Endometrial microvascular endothelial cells (primary cell): ENCODE data around the gene SNURF. TPM values are rescaled to one million over a fixed set of nuclear protein-coding genes. Genes with fewer than 3 reads are reported as not detected.
"Not testable (repeated sequence)": the region's sequence is repeated elsewhere in the genome, so short reads cannot be mapped to it uniquely, and the experiment has no call there.

Source experiments
- in situ Hi-C: cut with HindIII; loops from 2 replicates; pipeline ENCODE4 v1.10.0; 2017; ENCODE audit warnings: low sequenced_read_pairs, low pct_unique_long_range_greater_than_20kb; ENCODE audit errors: inconsistent ontology term
- total RNA-seq: library from RNA; depleted of rRNA; stranded (reverse); fragments of >200 nt; gene quantifications from one replicate; pipeline ENCODE4 v1.2.3, GENCODE V29; 2015; ENCODE audit errors: inconsistent ontology term

Gene SNURF, protein sequence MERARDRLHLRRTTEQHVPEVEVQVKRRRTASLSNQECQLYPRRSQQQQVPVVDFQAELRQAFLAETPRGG
- total RNA-seq: 4.8 TPM

DNA sequence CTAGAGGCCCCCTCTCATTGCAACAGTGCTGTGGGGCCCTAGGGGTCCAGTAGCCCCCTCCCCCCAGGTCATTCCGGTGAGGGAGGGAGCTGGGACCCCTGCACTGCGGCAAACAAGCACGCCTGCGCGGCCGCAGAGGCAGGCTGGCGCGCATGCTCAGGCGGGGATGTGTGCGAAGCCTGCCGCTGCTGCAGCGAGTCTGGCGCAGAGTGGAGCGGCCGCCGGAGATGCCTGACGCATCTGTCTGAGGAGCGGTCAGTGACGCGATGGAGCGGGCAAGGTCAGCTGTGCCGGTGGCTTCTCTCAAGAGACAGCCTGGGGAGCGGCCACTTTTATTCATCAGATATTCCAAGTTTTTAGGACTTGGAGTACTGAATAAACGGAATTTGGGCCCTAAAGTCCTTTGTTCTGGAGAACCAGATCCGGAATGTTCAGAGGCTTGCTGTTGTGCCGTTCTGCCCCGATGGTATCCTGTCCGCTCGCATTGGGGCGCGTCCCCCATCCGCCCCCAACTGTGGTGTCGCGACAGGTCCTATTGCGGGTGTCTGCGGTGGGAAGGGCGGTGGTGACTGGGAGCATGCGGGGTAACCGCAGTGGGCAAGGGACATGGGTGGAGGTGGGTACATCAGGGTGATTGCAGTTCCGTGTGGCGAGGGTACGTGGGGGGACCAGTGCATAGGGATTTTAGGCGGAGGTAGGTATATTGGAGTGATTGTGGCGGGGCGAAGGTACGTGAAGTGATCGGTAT is at the start of gene SNURF, which contains the start of gene SNRPN:
Gene SNURF (plus strand): TSS at position 205 of the 748 bp plus-strand sequence. CDS start 62 bp downstream, at position 267.
Gene SNRPN (plus strand): TSS at position 205 of the 748 bp plus-strand sequence. CDS start 19,467 bp downstream, outside the sequence.
- in situ Hi-C loops: no loop called here

DNA sequence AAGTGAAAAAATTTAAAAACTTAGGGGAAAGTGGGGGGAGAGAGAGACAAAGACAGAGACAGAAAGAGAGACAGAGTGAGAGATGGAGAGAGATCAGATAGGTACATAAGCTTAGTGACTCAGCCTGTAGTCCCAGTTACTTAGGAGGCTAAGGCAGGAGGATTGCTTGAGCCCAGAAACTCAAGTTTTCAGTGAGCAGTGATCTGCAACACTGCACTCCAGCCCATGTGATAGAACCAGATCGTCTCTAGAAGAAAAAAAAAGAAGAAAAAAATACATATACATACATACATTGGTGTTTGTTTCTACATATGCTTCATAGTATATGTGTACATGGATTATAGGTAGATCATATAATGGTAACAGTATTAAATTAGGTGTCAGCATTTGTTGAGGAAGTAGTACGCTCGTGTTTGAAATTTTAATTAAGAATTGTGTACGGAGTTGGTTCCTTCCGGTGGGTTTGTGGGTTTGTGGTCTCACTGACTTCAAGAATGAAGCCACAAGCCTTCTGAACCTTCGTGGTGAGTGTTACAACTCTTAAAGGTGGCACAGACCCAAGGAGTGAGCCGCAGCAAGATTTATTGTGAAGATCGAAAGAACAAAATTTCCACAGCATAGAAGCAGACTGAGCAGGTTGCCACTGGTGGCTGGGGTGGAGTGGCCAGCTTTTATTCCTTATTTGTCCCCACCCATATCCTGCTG is 38.3 kb upstream of the SNURF start:
- in situ Hi-C loops: no loop called here

DNA sequence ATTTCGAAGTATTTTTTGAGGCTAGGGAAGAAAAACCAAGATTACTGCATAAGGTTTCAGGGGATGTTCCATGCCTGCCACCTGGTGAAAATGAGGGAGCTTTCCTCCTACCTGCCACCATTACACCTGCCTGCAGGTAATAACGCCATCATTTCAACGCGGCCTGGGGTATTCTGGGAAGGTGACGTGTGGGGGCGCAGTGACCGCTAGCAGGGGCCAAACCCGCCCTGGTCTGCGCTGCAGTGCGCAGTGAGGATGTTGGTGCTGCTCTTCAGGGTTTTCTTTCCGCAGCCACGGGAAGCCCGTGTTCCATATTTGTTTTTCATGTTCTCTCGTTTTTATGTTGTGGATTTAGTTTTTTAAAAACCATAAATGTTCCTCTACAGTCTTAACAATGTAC is 37.4 kb upstream of the SNURF start:
- in situ Hi-C loops: no loop called here

DNA sequence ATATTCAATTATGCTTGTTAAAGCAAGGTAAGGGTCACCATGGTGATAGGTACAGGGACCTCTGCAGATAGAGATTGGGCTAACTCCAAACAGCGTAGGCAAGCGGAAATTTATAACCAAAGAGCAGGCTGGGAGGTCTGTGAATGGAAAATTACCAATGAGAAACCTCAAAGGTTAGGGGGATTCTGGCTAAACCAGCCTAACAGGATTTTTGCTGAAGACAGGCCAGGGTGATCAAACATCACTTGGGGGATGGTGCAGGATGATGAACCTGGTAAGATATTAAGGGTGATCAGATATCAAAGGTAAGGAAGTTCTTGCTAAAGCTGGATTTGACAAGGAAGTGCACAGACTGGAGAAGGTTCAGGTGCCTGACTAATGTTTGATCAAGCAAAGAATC is 35.3 kb upstream of the SNURF start:
- in situ Hi-C loops: no loop called here

DNA sequence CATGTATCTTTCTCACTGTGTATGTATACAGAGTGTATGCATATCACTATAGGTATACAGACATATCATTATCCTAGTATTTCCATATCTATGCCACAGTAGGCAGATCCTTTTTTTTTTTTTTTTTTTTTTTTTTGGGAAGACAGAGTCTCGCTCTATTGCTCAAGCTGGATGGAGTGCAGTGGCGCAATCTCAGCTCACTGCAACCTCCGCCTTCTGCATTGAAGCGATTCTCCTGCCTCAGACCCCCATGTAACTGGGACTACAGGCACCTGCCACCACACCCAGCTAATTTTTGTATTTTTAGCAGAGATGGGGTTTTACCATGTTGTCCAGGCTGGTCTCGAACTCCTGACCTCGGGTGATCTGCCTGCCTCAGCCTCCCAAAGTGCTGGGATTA is 32.0 kb upstream of the SNURF start:
- in situ Hi-C loops: not testable (repeated sequence)

DNA sequence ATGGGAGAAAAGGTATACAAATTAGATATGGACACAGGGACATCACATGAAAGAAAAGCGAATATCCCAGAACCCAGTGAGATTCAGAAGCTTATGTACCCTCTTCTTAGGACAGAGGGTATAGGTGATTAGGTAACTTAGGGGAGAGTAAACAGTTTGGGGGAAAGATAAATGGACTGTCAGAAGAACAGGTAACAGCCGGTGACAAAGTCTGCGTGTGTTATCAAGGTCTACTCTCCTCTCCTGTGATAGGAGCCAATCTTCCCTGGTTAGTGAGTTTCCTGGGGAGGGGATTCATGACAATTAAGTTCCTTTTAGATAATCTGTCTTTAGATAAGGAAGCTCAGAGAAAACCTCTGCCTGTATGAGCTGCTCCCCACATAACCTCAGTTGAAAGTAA is 30.6 kb upstream of the SNURF start:
- in situ Hi-C loops: no loop called here

DNA sequence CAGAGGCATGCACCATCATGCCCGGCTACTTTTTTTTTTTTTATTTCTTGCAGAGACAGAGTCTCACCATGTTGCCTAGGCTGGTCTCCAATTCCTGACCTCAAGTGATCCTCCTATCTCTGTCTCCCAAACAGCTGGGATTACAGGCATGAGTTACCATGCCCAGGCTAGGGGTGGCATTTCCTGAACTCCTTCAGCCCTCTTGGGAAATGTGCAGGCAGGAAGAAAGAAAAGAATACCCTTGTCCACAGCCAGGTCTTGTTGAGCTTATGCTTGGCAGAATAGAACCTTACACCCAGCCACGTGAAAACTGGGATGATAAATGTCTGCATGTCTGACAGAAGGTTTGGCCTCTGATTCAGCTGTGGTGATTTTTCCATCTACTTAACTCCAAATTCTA is 30.2 kb upstream of the SNURF start:
- in situ Hi-C loops: no loop called here

DNA sequence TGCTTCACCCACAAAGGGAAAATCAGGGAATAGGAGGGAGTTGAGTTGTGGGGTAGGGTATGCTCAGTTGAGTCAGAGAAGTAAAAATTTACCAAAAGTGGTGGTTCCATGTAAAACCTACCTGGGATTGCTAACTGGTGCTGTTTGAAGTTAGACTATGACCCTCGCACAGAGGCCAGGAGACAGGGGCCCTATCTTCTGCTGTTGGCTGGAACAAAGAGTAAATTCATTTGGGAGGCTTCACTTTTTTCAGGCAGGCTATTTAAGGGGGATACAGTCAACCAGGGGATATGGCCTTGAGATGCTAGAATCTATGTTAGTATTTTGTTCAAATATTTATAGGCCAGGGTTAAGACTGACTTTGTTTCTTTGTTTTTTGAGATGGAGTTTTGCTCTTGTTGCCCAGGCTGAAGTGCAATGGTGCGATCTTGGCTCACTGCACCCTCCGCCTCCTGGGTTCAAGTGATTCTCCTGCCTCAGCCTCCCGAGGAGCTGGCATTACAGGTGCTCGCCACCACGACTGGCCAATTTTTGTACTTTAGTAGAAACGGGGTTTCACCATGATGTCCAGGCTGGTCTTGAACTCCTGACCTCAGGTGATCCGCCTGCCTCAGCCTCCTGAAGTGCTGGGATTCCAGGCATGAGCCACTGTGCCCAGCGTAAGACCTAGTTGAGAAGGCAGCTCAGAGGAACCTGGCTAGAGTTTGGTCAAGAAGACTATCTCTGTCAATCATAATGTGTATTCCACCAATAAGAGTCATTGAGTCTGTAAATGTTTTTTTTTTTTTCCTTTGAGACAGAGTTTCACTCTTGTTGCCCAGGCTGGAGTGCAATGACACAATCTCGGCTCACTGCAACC is 22.7 kb upstream of the SNURF start:
- in situ Hi-C loops: not testable (repeated sequence)

DNA sequence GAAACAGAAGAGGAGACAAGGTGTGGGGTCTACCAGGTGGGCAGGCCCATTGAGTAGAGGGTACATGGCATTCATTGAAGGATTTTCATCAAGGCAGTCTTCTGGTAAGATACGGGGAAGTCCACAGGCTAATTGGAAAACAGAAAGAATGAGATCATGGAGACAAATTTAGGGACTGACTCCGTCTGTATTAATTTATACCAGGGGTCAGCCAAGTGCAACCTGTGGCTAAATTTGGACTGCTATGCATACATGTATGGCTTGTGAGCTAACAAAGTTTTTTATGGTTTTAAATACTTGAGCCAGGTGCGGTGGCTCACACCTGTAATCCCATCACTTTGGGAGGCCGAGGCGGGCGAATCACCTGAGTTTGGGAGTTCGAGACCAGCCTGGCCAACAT is 21.1 kb upstream of the SNURF start:
- in situ Hi-C loops: no loop called here

DNA sequence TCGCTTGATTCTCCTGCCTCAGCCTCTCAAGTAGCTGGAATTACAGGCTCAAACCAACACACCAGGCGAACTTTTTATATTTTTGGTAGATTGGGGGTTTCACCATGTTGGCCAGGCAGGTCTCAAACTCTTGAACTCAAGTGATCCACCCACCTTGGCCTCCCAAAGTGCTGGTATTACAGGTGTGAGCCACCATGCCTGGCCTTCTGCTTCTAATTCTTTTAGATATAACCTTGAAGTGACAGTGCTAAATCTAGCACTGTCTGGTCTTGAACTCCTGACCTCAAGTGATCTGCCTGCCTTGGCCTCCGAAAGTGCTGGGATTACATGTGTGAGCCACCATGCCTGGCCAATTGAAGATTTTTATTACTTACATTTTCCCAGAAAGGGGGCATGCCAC is 16.6 kb upstream of the SNURF start:
- in situ Hi-C loops: not testable (repeated sequence)

DNA sequence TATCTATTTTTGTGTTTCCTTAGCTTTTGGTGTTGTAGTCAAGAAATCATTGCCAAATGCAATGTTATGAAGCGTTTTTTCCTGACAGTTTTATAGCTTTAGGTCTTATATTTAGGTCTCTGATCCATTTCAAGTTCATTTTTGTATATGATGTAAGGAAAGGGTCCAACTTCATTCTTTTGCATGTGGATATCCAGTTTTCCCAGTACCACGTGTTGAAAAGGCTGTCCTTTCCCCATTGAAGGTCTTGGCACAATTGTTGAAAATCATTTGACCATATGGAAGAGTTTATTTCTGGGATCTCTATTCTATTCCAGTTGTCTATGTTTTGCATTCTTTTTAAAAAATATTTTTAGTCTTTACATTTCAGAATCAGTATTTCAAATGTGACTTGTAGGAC is 14.6 kb upstream of the SNURF start:
- in situ Hi-C loops: no loop called here

DNA sequence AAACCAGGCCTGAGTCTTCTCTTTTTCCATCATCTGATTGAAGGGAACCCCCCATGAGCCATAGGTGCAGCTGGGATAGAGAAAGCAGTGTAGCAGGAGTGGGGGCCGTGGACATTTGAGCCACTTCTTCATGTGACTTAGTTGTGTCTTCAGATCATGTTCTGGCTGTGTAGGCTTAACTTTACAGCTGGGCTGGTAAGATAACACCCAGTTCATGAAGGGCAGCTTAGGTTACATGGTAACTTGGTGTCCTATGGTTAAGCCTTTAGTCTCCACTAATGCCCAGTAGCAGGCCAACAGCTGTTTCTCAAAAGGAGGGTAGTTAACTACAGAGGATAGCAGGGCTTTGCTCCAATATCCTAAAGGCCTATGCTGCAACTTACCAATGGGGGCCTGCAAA is 11.4 kb upstream of the SNURF start:
- in situ Hi-C loops: no loop called here

DNA sequence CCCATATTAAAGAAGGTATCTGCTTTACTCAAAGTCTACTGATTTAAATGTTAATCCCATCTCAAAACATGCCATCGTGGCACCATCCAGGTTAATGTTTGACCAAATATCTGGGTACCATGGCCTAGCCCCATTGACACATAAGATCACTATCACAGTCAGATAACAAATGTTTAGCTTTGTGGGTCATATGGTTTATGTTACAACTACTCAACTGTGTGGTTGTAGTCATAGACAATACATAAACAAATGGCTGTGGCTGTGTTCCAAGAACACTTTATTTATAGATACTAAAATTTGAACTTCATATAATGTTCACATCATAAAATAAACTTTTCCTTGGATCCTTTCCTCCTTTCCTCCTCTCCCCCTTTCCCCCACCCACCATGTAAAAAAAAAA is 9.8 kb upstream of the SNURF start:
- in situ Hi-C loops: no loop called here

DNA sequence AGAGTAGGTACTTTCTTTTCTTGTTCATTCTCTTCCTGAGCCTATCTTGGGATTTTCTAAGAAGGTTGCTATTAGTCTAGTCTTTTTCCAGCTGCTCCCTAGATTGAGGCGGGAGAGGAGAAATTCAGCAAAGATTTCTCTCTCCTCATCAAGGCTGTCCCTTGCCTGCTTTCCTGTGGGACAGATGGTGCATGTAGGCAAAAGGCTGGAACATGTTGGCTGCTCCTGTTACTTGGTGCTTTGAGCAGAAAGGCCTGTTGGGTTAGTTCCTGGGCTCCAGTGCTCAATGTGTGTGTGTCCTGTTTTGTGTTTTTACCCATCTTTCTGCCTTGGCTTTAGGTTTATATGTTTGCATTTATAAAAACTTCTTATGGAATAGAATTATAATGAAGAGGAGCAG is 9.1 kb upstream of the SNURF start:
- in situ Hi-C loops: no loop called here

DNA sequence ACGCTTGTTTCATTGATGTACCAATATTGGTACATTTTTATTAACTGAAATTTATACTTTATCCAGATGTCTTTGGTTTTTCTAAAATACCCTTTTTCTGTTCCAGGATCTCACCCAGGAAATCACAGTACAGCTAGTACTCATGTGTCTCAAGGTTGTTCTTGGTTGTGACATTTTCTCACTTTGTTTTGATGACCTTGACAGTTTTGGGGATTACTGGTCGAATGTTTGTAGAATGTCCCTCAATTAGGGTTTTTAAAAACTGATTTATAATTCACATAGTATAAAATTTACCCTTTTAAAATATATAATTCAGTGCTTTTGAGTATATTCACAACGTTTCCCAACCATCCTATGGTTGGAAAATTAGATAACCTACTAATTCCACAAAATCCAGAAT is 6.3 kb upstream of the SNURF start:
- in situ Hi-C loops: no loop called here

DNA sequence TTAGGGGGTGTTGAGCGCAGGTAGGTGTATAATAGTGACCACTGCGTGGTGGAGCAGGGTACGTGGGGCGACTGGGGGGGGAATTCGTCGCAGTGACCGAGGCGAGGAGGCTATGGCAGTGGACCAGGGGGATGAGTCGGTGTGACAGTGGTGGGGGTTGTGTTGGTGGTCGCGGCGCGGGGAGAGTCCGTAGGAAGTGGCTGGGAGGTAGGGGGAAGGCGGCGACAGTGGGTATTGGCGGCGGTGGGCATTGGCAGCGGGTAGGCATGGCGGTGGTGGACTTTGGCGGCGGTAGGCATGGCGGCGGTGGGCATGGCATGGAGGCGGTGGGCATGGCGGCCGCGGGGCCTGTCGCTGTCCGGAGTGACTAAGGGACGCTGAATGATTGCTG is 739 bp downstream of the SNURF start:
- in situ Hi-C loops: no loop called here

DNA sequence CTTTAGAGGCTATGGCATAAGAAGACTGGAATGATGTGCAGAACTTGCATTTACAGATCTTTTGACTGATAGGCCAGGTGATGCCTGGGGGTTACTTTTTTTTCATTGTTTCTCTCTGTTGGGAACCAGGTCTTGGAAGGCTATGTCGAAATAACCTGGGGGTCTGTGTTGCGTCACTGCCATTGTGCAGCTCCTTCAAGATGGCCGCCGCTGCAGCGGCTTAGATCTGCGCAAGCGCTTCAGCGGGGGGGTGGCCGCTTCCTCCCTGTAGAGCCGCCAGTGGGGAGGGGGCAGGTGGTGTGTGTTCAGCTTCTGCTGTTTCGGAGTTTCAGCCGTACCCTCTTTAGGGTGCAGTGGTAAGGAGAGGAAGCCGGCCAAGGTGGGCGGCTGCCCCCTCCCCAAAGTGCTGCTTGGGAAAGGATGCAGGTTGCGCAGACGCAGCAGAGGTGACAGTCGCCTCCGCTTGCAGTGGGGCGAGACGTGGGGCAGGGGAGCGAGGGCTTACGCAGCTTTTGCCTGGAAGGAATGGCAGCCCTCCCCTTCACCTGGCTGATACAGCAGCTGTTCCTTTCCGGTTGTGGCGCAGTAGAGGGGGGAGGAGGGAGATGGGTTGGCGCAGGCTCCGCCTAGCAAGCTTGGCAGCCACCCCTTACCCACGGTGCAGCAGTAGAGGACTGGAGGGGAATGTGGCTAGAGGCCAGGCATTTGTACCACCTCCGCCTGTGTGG is 1.5 kb downstream of the SNURF start:
- in situ Hi-C loops: no loop called here

DNA sequence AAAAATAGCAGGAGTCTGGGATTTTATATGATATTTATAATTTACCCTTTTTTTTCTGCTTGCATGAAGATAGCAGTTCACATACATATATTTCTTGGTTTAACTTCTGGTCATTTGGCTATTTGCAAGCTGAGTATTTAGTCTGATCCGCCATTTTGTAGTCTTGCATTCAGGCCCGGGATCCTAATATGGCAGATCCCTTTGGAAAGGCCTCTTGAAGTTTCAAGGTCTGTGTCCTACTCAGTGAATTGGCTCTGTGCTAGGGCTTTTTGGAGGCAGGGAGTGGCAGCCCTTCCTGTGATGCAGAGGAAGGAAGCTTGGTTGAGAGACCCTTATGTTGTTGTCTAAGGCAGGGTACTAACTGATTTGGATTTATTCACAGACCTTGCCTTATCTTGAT is 2.9 kb downstream of the SNURF start:
- in situ Hi-C loops: no loop called here

DNA sequence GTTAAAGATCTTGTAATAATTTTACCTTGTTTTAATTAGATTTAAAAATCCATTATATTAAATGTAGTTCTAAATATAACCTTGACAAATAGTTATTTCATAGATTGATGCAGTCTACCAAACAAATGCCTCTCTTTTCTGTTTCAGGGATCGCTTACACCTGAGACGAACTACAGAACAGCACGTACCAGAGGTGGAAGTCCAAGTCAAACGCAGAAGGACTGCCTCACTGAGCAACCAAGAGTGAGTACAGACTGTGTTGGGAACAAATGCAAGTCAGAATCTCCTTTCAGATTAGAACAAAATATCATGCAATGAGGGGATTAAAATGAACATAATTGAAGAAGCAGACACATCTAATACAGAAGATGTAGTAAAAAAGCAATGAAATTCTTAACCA is 7.2 kb downstream of the SNURF start:
- in situ Hi-C loops: no loop called here
